HuH-7.5 (cell line): Measurements from ENCODE around the gene CBLB.

Experiments used
- DNase-seq: peaks from one replicate; pipeline ENCODE4 v3.0.0; 2011; ENCODE audit warnings: low spot score

Gene CBLB

GRCh38 chr3:105615814-105616213 lies 253.0 kb downstream of the CBLB start:
- DNase-seq: no peak

GRCh38 chr3:105614288-105615030 lies 254.4 kb downstream of the CBLB start:
- DNase-seq: no peak

GRCh38 chr3:105613120-105613519 lies 255.7 kb downstream of the CBLB start:
- DNase-seq: no peak

- DNase-seq: no peak
These were observed 257.3 kb downstream of the CBLB start for GRCh38 chr3:105611304-105612192.

- no peak for DNase-seq
These were observed 258.3 kb downstream of the CBLB start for GRCh38 chr3:105610473-105610872.

GRCh38 chr3:105608623-105609022 lies 260.2 kb downstream of the CBLB start:
- no peak for DNase-seq

- no peak for DNase-seq
These were observed 262.8 kb downstream of the CBLB start for GRCh38 chr3:105606016-105606415.
